Parathyroid adenoma (tissue), 2 donors: ENCODE results near the gene DMGDH.
"Not testable (repeated sequence)": the region's sequence is repeated elsewhere in the genome, so short reads cannot be mapped to it uniquely, and the experiment has no call there.

ENCODE experiments used
- H2AFZ ChIP-seq: fragments of 300-600 bp; sonication (generic); one replicate; pipeline ENCODE4 v1.7.0; 2017; ENCODE audit warnings: antibody characterized with exemption, mild to moderate bottlenecking
- H3K27ac ChIP-seq: fragments of 300-600 bp; sonication (generic); one replicate; pipeline ENCODE4 v1.7.0; 2017
- H3K27me3 ChIP-seq: fragments of 300-600 bp; sonication (generic); one replicate; pipeline ENCODE4 v1.7.0; 2017; ENCODE audit warnings: low read length; ENCODE audit not compliant: control insufficient read depth, insufficient read depth
- H3K36me3 ChIP-seq: fragments of 300-600 bp; sonication (generic); one replicate; pipeline ENCODE4 v1.7.0; 2017; ENCODE audit warnings: low read length; ENCODE audit not compliant: control insufficient read depth, insufficient read depth
- H3K4me1 ChIP-seq: fragments of 300-600 bp; sonication (generic); one replicate; pipeline ENCODE4 v1.7.0; 2017; ENCODE audit warnings: control low read depth
- H3K4me2 ChIP-seq: fragments of 300-600 bp; sonication (generic); one replicate; pipeline ENCODE4 v1.7.0; 2017; ENCODE audit warnings: low read length
- H3K4me3 ChIP-seq: fragments of 300-600 bp; sonication (generic); one replicate; pipeline ENCODE4 v1.7.0; 2017; ENCODE audit warnings: low read depth, low read length
- H3K79me2 ChIP-seq: fragments of 300-600 bp; sonication (generic); one replicate; pipeline ENCODE4 v1.7.0; 2017; ENCODE audit warnings: control low read depth
- H3K9ac ChIP-seq: fragments of 300-600 bp; sonication (generic); one replicate; pipeline ENCODE4 v1.7.0; 2017; ENCODE audit warnings: mild to moderate bottlenecking
- H3K9me3 ChIP-seq: fragments of 300-600 bp; sonication (generic); one replicate; pipeline ENCODE4 v1.7.0; 2017; ENCODE audit warnings: low read length; ENCODE audit not compliant: control insufficient read depth
- TF ChIP-seq, protein P1 (sequence below): fragments of 300-600 bp; sonication (generic); IDR thresholded peaks from one replicate; pipeline ENCODE4 v1.7.0; 2017; ENCODE audit warnings: antibody characterized with exemption, mild to moderate bottlenecking
- donor health status: primary hyperparathyroidism.

The DMGDH gene

DNA sequence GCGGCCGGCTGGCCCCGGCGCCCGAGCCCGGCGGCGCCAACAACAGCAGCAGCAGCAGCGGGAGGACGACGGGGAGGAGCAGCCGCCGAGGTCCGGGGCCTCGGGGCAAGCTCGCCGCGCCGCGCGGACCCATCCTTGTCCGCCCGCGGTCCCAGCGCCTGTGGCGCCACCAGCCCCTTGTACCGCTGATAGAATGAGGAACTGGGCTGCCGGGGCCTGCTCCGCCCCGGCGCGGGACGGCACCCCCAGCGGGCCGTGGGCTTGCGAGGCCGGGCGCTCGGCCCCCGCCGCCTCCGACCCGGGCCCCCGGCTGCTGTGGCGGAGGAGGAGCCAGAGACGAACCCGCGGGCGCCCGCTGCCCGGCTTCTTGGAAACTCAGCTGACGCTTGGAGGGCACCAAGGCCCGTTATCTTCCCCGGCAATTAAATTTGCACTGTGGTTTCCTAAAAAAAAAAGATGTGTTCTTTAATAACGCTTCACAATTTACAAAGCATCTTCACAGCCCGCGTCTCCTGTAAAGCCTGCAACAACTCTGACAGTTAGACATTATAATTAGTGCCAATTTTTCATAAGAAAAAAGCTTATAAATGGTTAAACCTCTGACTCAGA, 84.3 kb downstream of the DMGDH start, which contains the start of gene ARSB:
Gene ARSB (minus strand): TSS at position 195 of the 609 bp plus-strand sequence. CDS start 62 bp downstream, at position 133.
- peak within 1 kb of the TSS; percentile 97 for H2AFZ ChIP-seq
- peaks cover 8% of the 10 kb centered on the region for H3K4me1 ChIP-seq
- peak within 1 kb of the TSS; percentile 84 for H3K9ac ChIP-seq
- peak within 1 kb of the TSS; percentile 80 for H3K4me2 ChIP-seq
- peaks cover 2% of the 10 kb centered on the region for H3K79me2 ChIP-seq
- H3K27ac ChIP-seq: peak within 1 kb of the TSS; percentile 87
- H3K36me3 ChIP-seq: no peaks in the 10 kb centered on the region
- H3K4me3 ChIP-seq: peak within 1 kb of the TSS; percentile 68
- TF ChIP-seq, protein P1, sequence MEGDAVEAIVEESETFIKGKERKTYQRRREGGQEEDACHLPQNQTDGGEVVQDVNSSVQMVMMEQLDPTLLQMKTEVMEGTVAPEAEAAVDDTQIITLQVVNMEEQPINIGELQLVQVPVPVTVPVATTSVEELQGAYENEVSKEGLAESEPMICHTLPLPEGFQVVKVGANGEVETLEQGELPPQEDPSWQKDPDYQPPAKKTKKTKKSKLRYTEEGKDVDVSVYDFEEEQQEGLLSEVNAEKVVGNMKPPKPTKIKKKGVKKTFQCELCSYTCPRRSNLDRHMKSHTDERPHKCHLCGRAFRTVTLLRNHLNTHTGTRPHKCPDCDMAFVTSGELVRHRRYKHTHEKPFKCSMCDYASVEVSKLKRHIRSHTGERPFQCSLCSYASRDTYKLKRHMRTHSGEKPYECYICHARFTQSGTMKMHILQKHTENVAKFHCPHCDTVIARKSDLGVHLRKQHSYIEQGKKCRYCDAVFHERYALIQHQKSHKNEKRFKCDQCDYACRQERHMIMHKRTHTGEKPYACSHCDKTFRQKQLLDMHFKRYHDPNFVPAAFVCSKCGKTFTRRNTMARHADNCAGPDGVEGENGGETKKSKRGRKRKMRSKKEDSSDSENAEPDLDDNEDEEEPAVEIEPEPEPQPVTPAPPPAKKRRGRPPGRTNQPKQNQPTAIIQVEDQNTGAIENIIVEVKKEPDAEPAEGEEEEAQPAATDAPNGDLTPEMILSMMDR: no peak
- H3K27me3 ChIP-seq: no peaks in the 10 kb centered on the region
- no peaks in the 10 kb centered on the region for H3K9me3 ChIP-seq

DNA sequence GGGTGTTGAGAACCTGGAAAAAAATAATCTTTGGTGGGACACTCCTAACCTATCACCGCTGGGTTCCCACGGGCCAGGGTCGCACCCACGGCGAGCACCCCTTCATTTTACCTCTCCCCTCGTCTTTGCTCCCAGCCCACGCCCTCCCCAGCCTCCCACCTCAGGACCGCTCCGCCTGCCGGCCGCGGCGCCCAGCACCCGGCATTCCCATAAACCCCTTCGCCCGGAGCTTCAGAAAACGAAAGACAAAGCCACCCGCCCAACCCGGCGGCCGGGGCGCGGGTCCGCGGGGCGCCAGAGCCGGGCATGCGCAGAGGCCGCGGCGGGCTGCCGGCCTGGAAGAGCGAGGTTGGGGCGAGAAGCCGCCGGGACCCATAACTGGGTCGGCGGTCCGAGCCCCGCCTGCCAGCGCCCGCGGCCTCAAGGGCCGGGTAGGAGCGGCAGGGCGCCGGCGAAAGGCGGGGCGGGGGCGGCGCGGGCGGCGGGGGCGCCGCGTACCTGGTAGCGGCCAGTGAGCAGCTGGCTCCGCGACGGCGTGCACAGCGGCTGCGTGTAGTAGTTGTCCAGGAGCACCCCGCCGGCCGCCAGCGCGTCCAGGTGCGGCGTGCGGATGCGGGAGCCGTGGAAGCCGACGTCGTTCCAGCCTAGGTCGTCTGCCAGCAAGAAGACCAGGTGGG, 84.9 kb downstream of the DMGDH start:
- Histone ChIP-seq H3K4me3 (peak overlapping the region; percentile 68), H3K9me3 (no peaks in the 10 kb centered on the region), H3K4me1 (peaks cover 8% of the 10 kb centered on the region), H3K27ac (peak overlapping the region; percentile 87), H3K36me3 (no peaks in the 10 kb centered on the region), H3K79me2 (peaks cover 2% of the 10 kb centered on the region), H2AFZ (peak overlapping the region; percentile 97), H3K9ac (peak overlapping the region; percentile 84), H3K4me2 (peak overlapping the region; percentile 80), H3K27me3 (no peaks in the 10 kb centered on the region)
- TF ChIP-seq, protein P1: peak; percentile 50

DNA sequence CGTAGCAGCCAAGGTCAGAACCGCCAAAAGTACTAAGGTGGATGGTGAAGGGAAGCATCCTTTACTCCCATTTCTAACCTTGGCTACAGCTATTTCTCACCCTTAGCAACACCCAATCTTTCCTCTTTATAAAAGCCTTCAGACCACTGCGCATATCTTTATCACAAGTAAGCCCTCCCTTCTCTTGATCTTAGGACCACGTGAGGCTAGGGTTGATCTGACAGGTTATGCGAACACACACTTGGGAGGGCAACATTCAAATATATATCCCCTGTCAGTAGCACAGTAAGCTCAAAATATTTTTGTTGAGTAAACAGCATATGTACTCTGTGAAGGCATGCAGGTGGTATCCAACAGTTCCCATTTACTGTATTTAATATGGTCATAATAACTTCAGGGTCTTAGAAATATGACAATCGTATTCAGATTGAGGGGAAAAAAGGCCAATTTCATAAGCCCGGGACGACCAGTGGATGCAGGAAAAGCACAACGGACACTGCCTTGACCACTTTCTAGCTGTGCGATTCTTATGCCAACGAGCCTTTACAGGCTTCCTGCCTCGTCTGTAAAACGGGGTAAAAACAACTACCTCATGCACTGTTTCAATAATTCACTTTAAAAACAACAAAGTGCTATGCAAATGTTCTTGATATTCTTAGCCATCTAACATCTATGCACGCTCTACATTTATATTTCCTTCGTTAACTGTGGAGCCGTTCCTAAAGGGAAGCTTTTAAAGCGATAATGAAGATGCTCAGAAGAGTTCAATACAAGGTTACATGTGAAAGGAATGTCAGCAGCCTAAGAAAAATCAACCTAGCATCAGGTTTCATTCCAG, 85.7 kb downstream of the DMGDH start:
- peak overlapping the region; percentile 97 for H2AFZ ChIP-seq
- H3K36me3 ChIP-seq: no peaks in the 10 kb centered on the region
- H3K27me3 ChIP-seq: no peaks in the 10 kb centered on the region
- no peak overlapping the region for H3K9ac ChIP-seq
- H3K9me3 ChIP-seq: no peaks in the 10 kb centered on the region
- H3K79me2 ChIP-seq: peaks cover 2% of the 10 kb centered on the region
- peak overlapping the region; percentile 87 for H3K27ac ChIP-seq
- H3K4me3 ChIP-seq: peak overlapping the region; percentile 68
- peak overlapping the region; percentile 75 for H3K4me2 ChIP-seq
- H3K4me1 ChIP-seq: peaks cover 8% of the 10 kb centered on the region
- TF ChIP-seq, protein P1: no peak

DNA sequence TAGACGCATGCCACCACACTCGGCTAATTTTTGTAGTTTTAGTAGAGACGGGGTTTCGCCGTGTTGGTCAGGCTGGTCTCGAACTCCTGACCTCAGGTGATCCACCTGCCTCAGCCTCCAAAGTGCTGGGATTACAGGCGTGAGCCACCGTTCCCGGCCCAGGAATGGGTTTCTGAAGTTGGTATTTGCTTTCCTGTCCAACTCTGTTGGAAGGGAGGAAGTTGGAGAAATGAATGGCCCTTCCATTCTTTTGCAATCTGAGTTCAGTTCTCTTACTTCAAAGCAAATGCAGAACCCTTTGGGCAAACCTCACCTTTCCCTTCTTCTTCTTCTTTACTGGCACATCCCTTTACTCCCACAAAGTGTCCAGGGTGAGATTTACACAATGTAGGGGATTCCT, 86.3 kb downstream of the DMGDH start:
- H3K4me1 ChIP-seq, H3K4me2 ChIP-seq, H3K9me3 ChIP-seq, H3K9ac ChIP-seq, H3K4me3 ChIP-seq, H3K27me3 ChIP-seq, H3K27ac ChIP-seq, H3K36me3 ChIP-seq, H3K79me2 ChIP-seq: not testable (repeated sequence)
- H2AFZ ChIP-seq: peak overlapping the region; percentile 97

DNA sequence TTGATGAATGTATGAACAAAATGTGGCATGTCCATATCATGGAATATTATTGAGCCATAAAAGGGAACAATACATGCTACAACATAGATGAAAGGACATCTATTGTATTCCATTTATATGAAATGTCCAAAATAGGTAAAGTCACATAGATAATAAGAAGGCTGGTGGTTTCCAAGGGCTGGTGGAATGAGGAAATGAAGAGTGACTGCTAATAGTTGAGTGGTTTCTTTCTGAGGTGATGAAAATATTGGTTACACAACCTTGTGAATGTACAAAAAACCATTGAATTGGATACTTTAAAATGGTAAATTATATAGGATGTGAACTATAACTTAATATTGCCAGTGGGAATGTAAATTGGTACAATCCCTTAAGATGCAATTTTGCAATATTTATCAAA, 89.6 kb downstream of the DMGDH start:
- Histone ChIP-seq H3K27me3 (no peaks in the 10 kb centered on the region), H2AFZ (no peak overlapping the region), H3K9me3 (no peaks in the 10 kb centered on the region), H3K27ac (no peak overlapping the region), H3K4me1 (peaks cover 5% of the 10 kb centered on the region), H3K36me3 (no peaks in the 10 kb centered on the region), H3K4me2 (no peak overlapping the region), H3K79me2 (peaks cover 2% of the 10 kb centered on the region), H3K9ac (no peak overlapping the region), H3K4me3 (no peak overlapping the region)
- TF ChIP-seq, protein P1: no peak
